HEK293 (cell line): Measurements from ENCODE around the gene CIITA.
"Not testable (repeated sequence)": the region's sequence is repeated elsewhere in the genome, so short reads cannot be mapped to it uniquely, and the experiment has no call there.

Experiments used
- CTCF ChIA-PET: fragments of 350-600 bp; formaldehyde crosslinking; extraction: SDS; loops from one replicate; lab custom pipeline; 2021; ENCODE audit warnings: antibody characterized with exemption; lab: Yijun Ruan, JAX
- POLR2A ChIA-PET: fragments of 300-600 bp; formaldehyde crosslinking; extraction: SDS; loops from one replicate; lab custom pipeline; 2020; ENCODE audit warnings: antibody characterized with exemption, inconsistent platforms; lab: Yijun Ruan, JAX
- H3K27ac ChIP-seq: fragments of 200-500 bp; sonication (Bioruptor generic); 2 replicates; pipeline ENCODE4 v1.5.1; 2014; ENCODE audit warnings: low read depth, low read length, control low read depth, inconsistent platforms; ENCODE audit errors: extremely low read depth
- H3K36me3 ChIP-seq, 2 experiments: fragments of 200-500 bp in 1 of 2; sonication (Bioruptor generic) in 1 of 2; 1 replicate in 1 of 2; 2 replicates in 1 of 2; pipeline ENCODE4 v1.5.1; 2014 to 2017; ENCODE audit warnings: inconsistent platforms in 2 of 2, low read length in 2 of 2; ENCODE audit not compliant: control insufficient read depth in 2 of 2, insufficient read depth in 1 of 2
- H3K4me1 ChIP-seq: fragments of 200-500 bp; sonication (Bioruptor generic); 2 replicates; pipeline ENCODE4 v1.5.1; 2014; ENCODE audit warnings: mild to moderate bottlenecking, low read length, inconsistent platforms; ENCODE audit not compliant: control insufficient read depth, insufficient read depth
- H3K4me3 ChIP-seq: 2 replicates; pipeline ENCODE4 v1.5.1; 2011; ENCODE audit warnings: low read depth, mild to moderate bottlenecking, control low read depth, low read length, moderate library complexity
- H3K9me3 ChIP-seq: fragments of 200-500 bp; sonication (Bioruptor generic); 2 replicates; pipeline ENCODE4 v1.5.1; 2014; ENCODE audit warnings: low read depth, low read length, inconsistent platforms; ENCODE audit not compliant: control insufficient read depth, insufficient read depth
- KLF16 ChIP-seq: fragments of 450-650 bp; formaldehyde crosslinking; IDR thresholded peaks from 2 replicates; pipeline ENCODE4 v1.5.1; 2017; ENCODE audit warnings: missing biosample characterization, missing genetic modification characterization
- KLF8 ChIP-seq: fragments of 450-650 bp; formaldehyde crosslinking; IDR thresholded peaks from 2 replicates; pipeline ENCODE4 v1.5.1; 2016; ENCODE audit warnings: missing biosample characterization, missing genetic modification characterization
- ZBTB10 ChIP-seq: fragments of 450-650 bp; formaldehyde crosslinking; IDR thresholded peaks from 2 replicates; pipeline ENCODE4 v1.5.1; 2016; ENCODE audit warnings: missing biosample characterization, missing genetic modification characterization
- ZBTB44 ChIP-seq: fragments of 450-650 bp; IDR thresholded peaks from 2 replicates; pipeline ENCODE4 v1.5.1; 2018; ENCODE audit warnings: missing biosample characterization, mild to moderate bottlenecking, missing genetic modification characterization
- ZFP41 ChIP-seq: fragments of 450-650 bp; formaldehyde crosslinking; IDR thresholded peaks from 2 replicates; pipeline ENCODE4 v1.5.1; 2016; ENCODE audit warnings: missing biosample characterization, missing genetic modification characterization, borderline replicate concordance
- ZNF10 ChIP-seq: fragments of 450-650 bp; formaldehyde crosslinking; IDR thresholded peaks from 2 replicates; pipeline ENCODE4 v1.5.1; 2017; ENCODE audit warnings: missing biosample characterization, missing genetic modification characterization
- ZNF169 ChIP-seq: fragments of 450-650 bp; formaldehyde crosslinking; IDR thresholded peaks from 2 replicates; pipeline ENCODE4 v1.5.1; 2016; ENCODE audit warnings: missing biosample characterization, missing genetic modification characterization
- ZNF175 ChIP-seq: fragments of 450-650 bp; formaldehyde crosslinking; IDR thresholded peaks from 2 replicates; pipeline ENCODE4 v1.5.1; 2016; ENCODE audit warnings: missing biosample characterization, missing genetic modification characterization
- ZNF19 ChIP-seq: fragments of 450-650 bp; formaldehyde crosslinking; IDR thresholded peaks from 2 replicates; pipeline ENCODE4; 2016; ENCODE audit warnings: missing biosample characterization, missing genetic modification characterization, low read depth
- ZNF202 ChIP-seq: fragments of 450-650 bp; formaldehyde crosslinking; IDR thresholded peaks from 2 replicates; pipeline ENCODE4 v1.5.1; 2016; ENCODE audit warnings: missing biosample characterization, missing genetic modification characterization, borderline replicate concordance
- ZNF26 ChIP-seq: fragments of 450-650 bp; formaldehyde crosslinking; IDR thresholded peaks from 2 replicates; pipeline ENCODE4 v1.5.1; 2016; ENCODE audit warnings: missing biosample characterization, missing genetic modification characterization
- ZNF274 ChIP-seq, 2 experiments: fragments of 200-500 bp in 1 of 2; fragments of 450-650 bp in 1 of 2; sonication (Bioruptor generic) in 1 of 2; formaldehyde crosslinking in 1 of 2; IDR thresholded peaks; 2 replicates each; pipeline versions ENCODE4 v1.5.1 to v1.6.1; 2014 to 2016; ENCODE audit warnings: borderline replicate concordance in 1 of 2, inconsistent platforms in 1 of 2, low read length in 1 of 2, missing biosample characterization in 1 of 2, missing genetic modification characterization in 1 of 2
- ZNF362 ChIP-seq: fragments of 450-650 bp; formaldehyde crosslinking; IDR thresholded peaks from 2 replicates; pipeline ENCODE4 v1.5.1; 2016; ENCODE audit warnings: missing biosample characterization, missing genetic modification characterization
- ZNF501 ChIP-seq: fragments of 450-650 bp; formaldehyde crosslinking; IDR thresholded peaks from 2 replicates; pipeline ENCODE4 v1.5.1; 2016; ENCODE audit warnings: missing biosample characterization, missing genetic modification characterization
- ZNF510 ChIP-seq: fragments of 450-650 bp; formaldehyde crosslinking; IDR thresholded peaks from 2 replicates; pipeline ENCODE4 v1.5.1; 2018; ENCODE audit warnings: mild to moderate bottlenecking, missing genetic modification characterization, missing biosample characterization; ENCODE audit not compliant: insufficient replicate concordance
- ZNF626 ChIP-seq: fragments of 450-650 bp; sonication (Bioruptor Pico); formaldehyde crosslinking; IDR thresholded peaks from 2 replicates; pipeline ENCODE4 v1.5.1; 2018; ENCODE audit warnings: missing biosample characterization, missing genetic modification characterization, inconsistent platforms
- ZNF654 ChIP-seq: fragments of 450-650 bp; formaldehyde crosslinking; IDR thresholded peaks from 2 replicates; pipeline ENCODE4 v1.5.1; 2016; ENCODE audit warnings: low read depth, missing biosample characterization, missing genetic modification characterization
- ZNF677 ChIP-seq: fragments of 450-650 bp; IDR thresholded peaks from 2 replicates; pipeline ENCODE4 v1.5.0; 2018; ENCODE audit warnings: missing biosample characterization, mild to moderate bottlenecking, missing genetic modification characterization, moderate library complexity
- ZNF707 ChIP-seq: fragments of 450-650 bp; formaldehyde crosslinking; IDR thresholded peaks from 2 replicates; pipeline ENCODE4 v1.5.1; 2016; ENCODE audit warnings: missing biosample characterization, missing genetic modification characterization
- ZNF776 ChIP-seq: fragments of 450-650 bp; formaldehyde crosslinking; IDR thresholded peaks from 2 replicates; pipeline ENCODE4 v1.5.0; 2017; ENCODE audit warnings: missing biosample characterization, missing genetic modification characterization, borderline replicate concordance
- ZSCAN23 ChIP-seq: fragments of 450-650 bp; formaldehyde crosslinking; IDR thresholded peaks from 2 replicates; pipeline ENCODE4 v1.5.1; 2016; ENCODE audit warnings: missing biosample characterization, missing genetic modification characterization
- ZSCAN5A ChIP-seq: fragments of 450-650 bp; formaldehyde crosslinking; IDR thresholded peaks from 2 replicates; pipeline ENCODE4 v1.5.1; 2016; ENCODE audit warnings: missing biosample characterization, missing genetic modification characterization

Gene CIITA

GRCh38 chr16:10966129-10966528, 89.1 kb downstream of the CIITA start:
- POLR2A ChIA-PET: interaction anchor here (3.1 kb wide), 1 partner anchor 290 kb away, joined by 13 read pairs; the partner anchor contains the start of gene SOCS1
- Histone ChIP-seq H3K4me1 (no peaks in the 10 kb centered on the region), H3K4me3 (no peak overlapping the region), H3K9me3 (no peaks in the 10 kb centered on the region), H3K36me3 (peaks cover 5 to 69% of the 10 kb centered on the region in 2 experiments; a peak in 2 of 3 replicates), H3K27ac (no peak overlapping the region)
- CTCF ChIA-PET: interaction anchor here (0.5 to 8.2 kb wide), 8 partner anchors 12 to 1030 kb away, joined by 3 to 58 read pairs (median 4); partner anchors contain the start of gene SOCS1
- TF ChIP-seq ZNF677 (no peak), ZNF776 (tag by site-specific recombination) (no peak), ZSCAN5A (tag by site-specific recombination) (no peak), ZNF654 (tag by site-specific recombination) (no peak), ZNF362 (tag by site-specific recombination) (no peak), ZNF626 (tag by site-specific recombination) (no peak), ZNF26 (tag by site-specific recombination) (no peak), ZFP41 (no peak), ZNF510 (no peak), ZNF10 (tag by site-specific recombination) (no peak), ZNF175 (tag by site-specific recombination) (no peak), ZNF501 (no peak), ZNF274 (IDR thresholded peaks at IDR 0.05; ENCODE audit: low read length) (no peak), ZNF274 (tag by site-specific recombination; IDR thresholded peaks at IDR 0.05; ENCODE audit: borderline replicate concordance) (no peak), ZNF707 (tag by site-specific recombination) (no peak)

- peaks cover 5 to 69% of the 10 kb centered on the region in 2 experiments; a peak in 2 of 3 replicates for H3K36me3 ChIP-seq
- H3K27ac ChIP-seq, H3K4me1 ChIP-seq, H3K4me3 ChIP-seq, POLR2A ChIA-PET, H3K9me3 ChIP-seq: not testable (repeated sequence)
- CTCF ChIA-PET: interaction anchor here (0.5 to 8.2 kb wide), 5 partner anchors 12 to 1030 kb away, joined by 3 to 58 read pairs (median 4); partner anchors contain the start of gene SOCS1
Measured at GRCh38 chr16:10966559-10966958, 89.6 kb downstream of the CIITA start.

GRCh38 chr16:10967986-10968385, 91.0 kb downstream of the CIITA start:
- peaks cover 5 to 68% of the 10 kb centered on the region in 2 experiments; a peak in 2 of 3 replicates for H3K36me3 ChIP-seq
- TF ChIP-seq ZSCAN23 (tag by site-specific recombination) (no peak), ZNF169 (no peak), ZNF19 (tag by site-specific recombination) (no peak), KLF8 (tag by site-specific recombination) (no peak), ZNF202 (no peak), ZBTB10 (no peak), KLF16 (no peak), ZBTB44 (tag by site-specific recombination) (no peak)
- TF ChIP-seq, all 188 proteins: peak for 0
- POLR2A ChIA-PET: interaction anchor here (0.6 to 2.2 kb wide), 2 partner anchors 288 to 750 kb away, joined by 7 to 8 read pairs; partner anchors contain the start of gene SOCS1
- no peaks in the 10 kb centered on the region for H3K9me3 ChIP-seq
- H3K4me1 ChIP-seq: peaks cover 2% of the 10 kb centered on the region
- CTCF ChIA-PET: interaction anchor here (0.9 to 8.2 kb wide), 3 partner anchors 14 to 404 kb away, joined by 3 to 58 read pairs (median 12); partner anchors contain the start of gene SOCS1
- no peak overlapping the region for H3K27ac ChIP-seq
- no peak overlapping the region for H3K4me3 ChIP-seq
